Hepatocyte (in vitro differentiated cells): ENCODE results near the gene HTR3D.

Source experiments
- EZH2 ChIP-seq: fragments of 200-600 bp; sonication (generic); IDR thresholded peaks from 2 replicates; pipeline ENCODE4 v1.6.1; 2016; ENCODE audit warnings: antibody characterized with exemption, mild to moderate bottlenecking, borderline replicate concordance
- EZH2phosphoT487 ChIP-seq: fragments of 200-600 bp; sonication (generic); IDR thresholded peaks from one replicate; pipeline ENCODE4 v1.6.1; 2018; ENCODE audit warnings: antibody characterized with exemption, mild to moderate bottlenecking, low read depth, moderate library complexity; ENCODE audit not compliant: unreplicated experiment, severe bottlenecking
- TF ChIP-seq, protein P1 (sequence below): fragments of 200-600 bp; sonication (generic); IDR thresholded peaks from 2 replicates; pipeline ENCODE4 v1.5.1; 2016; ENCODE audit warnings: antibody characterized with exemption, mild to moderate bottlenecking; ENCODE audit not compliant: poor library complexity

DNA sequence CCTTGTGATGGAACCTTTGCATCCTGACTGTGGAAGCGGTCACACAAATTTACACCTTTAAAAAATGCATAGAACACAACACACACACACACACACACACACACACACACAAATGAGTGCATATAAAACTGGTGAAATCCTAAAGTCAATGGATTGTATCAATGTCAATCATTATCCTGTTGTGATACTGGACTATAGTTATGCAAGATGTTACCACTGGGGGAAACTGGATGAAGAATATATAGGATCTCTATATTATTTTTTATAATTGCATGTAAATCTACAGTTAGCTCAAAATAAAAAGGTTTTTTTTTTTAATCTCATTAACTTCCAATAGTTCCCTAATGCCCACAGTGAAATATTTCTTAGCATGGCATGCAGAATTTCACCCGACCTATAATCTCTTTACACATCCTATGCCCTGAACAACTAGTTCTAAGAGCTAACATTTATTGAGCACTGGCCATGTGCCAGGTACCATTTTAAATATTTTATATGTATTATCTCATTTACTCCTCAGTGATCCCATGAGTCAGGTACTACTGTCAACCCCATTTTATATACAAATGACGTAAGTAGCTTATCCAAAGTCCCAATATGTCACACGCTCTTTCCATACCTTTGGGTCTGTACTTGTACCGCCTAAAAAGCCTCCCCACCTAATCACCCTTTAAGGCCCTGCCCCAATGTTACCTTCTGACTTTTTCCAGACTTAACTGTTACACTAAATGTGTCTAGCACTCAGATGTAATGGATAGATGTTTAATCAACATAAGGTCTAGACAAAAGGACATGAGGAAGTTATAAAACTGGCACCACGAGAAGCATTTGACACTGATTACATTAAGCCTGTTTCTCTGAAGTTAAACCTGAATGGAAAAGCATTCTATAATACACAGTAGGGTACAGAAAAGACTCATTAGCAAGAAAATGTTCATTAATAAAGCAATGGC, 19.3 kb upstream of the HTR3D start:
- TF ChIP-seq, protein P1, sequence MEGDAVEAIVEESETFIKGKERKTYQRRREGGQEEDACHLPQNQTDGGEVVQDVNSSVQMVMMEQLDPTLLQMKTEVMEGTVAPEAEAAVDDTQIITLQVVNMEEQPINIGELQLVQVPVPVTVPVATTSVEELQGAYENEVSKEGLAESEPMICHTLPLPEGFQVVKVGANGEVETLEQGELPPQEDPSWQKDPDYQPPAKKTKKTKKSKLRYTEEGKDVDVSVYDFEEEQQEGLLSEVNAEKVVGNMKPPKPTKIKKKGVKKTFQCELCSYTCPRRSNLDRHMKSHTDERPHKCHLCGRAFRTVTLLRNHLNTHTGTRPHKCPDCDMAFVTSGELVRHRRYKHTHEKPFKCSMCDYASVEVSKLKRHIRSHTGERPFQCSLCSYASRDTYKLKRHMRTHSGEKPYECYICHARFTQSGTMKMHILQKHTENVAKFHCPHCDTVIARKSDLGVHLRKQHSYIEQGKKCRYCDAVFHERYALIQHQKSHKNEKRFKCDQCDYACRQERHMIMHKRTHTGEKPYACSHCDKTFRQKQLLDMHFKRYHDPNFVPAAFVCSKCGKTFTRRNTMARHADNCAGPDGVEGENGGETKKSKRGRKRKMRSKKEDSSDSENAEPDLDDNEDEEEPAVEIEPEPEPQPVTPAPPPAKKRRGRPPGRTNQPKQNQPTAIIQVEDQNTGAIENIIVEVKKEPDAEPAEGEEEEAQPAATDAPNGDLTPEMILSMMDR: no peak
- TF ChIP-seq EZH2phosphoT487 (no peak), EZH2 (no peak)
